Glutamatergic neuron (in vitro differentiated cells): ENCODE data around the gene PM20D1. TPM values are rescaled to one million over a fixed set of nuclear protein-coding genes. Genes with fewer than 3 reads are reported as not detected.
"Not testable (repeated sequence)": the region's sequence is repeated elsewhere in the genome, so short reads cannot be mapped to it uniquely, and the experiment has no call there.

ENCODE experiments used
- DNase-seq: peaks from one replicate; pipeline ENCODE4 v3.0.0; 2022
- H3K27ac Mint-ChIP-seq: one replicate; pipeline ENCODE4 v1.8.0; 2020; ENCODE audit warnings: mild to moderate bottlenecking, mixed read lengths, inconsistent platforms; ENCODE audit not compliant: unreplicated experiment
- H3K27me3 Mint-ChIP-seq: one replicate; pipeline ENCODE4 v1.8.0; 2020; ENCODE audit warnings: mild to moderate bottlenecking, moderate library complexity, mixed read lengths, inconsistent platforms; ENCODE audit not compliant: unreplicated experiment
- H3K36me3 Mint-ChIP-seq: one replicate; pipeline ENCODE4 v1.8.0; 2020; ENCODE audit warnings: mild to moderate bottlenecking, mixed read lengths, inconsistent platforms; ENCODE audit not compliant: unreplicated experiment
- H3K4me1 Mint-ChIP-seq: one replicate; pipeline ENCODE4 v1.8.0; 2020; ENCODE audit warnings: mild to moderate bottlenecking, low read depth, mixed read lengths, inconsistent platforms; ENCODE audit not compliant: unreplicated experiment
- H3K4me3 Mint-ChIP-seq: one replicate; pipeline ENCODE4 v1.8.0; 2020; ENCODE audit warnings: mild to moderate bottlenecking, mixed read lengths, inconsistent platforms; ENCODE audit not compliant: unreplicated experiment
- H3K9me3 Mint-ChIP-seq: one replicate; pipeline ENCODE4 v1.8.0; 2020; ENCODE audit warnings: mild to moderate bottlenecking, moderate library complexity, mixed read lengths, inconsistent platforms; ENCODE audit not compliant: unreplicated experiment
- total RNA-seq: library from RNA; stranded (reverse); fragmentation: NEBNext Ultra II Directional; extraction: Animal tissue kit (Norgen Biotek cat#: 25700); gene quantifications from one replicate; pipeline ENCODE4 v1.2.1, GENCODE V29; 2021; ENCODE audit not compliant: unreplicated experiment
- TF ChIP-seq, protein P1 (sequence below): fragments of 200-600 bp; sonication (generic); IDR thresholded peaks from one replicate; pipeline ENCODE4 v1.5.0; 2021; ENCODE audit not compliant: partially characterized antibody, unreplicated experiment

The PM20D1 gene
- total RNA-seq, 1 donor from 2014 or later, result not detected

GRCh38 chr1:205824180-205824579, 25.8 kb downstream of the PM20D1 start:
- Mint-ChIP-seq H3K27ac (no peak overlapping the region), H3K36me3 (peaks cover 7% of the 10 kb centered on the region), H3K9me3 (no peaks in the 10 kb centered on the region), H3K27me3 (peaks cover 5% of the 10 kb centered on the region), H3K4me1 (peaks cover 6% of the 10 kb centered on the region), H3K4me3 (no peak overlapping the region)
- TF ChIP-seq, protein P1, sequence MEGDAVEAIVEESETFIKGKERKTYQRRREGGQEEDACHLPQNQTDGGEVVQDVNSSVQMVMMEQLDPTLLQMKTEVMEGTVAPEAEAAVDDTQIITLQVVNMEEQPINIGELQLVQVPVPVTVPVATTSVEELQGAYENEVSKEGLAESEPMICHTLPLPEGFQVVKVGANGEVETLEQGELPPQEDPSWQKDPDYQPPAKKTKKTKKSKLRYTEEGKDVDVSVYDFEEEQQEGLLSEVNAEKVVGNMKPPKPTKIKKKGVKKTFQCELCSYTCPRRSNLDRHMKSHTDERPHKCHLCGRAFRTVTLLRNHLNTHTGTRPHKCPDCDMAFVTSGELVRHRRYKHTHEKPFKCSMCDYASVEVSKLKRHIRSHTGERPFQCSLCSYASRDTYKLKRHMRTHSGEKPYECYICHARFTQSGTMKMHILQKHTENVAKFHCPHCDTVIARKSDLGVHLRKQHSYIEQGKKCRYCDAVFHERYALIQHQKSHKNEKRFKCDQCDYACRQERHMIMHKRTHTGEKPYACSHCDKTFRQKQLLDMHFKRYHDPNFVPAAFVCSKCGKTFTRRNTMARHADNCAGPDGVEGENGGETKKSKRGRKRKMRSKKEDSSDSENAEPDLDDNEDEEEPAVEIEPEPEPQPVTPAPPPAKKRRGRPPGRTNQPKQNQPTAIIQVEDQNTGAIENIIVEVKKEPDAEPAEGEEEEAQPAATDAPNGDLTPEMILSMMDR, result no peak
- DNase-seq, result no peak

- H3K27me3 Mint-ChIP-seq, H3K4me1 Mint-ChIP-seq, H3K9me3 Mint-ChIP-seq, DNase-seq, H3K36me3 Mint-ChIP-seq, H3K4me3 Mint-ChIP-seq, H3K27ac Mint-ChIP-seq: not testable (repeated sequence)
Measured at GRCh38 chr1:205823260-205823659, 26.7 kb downstream of the PM20D1 start.

DNA sequence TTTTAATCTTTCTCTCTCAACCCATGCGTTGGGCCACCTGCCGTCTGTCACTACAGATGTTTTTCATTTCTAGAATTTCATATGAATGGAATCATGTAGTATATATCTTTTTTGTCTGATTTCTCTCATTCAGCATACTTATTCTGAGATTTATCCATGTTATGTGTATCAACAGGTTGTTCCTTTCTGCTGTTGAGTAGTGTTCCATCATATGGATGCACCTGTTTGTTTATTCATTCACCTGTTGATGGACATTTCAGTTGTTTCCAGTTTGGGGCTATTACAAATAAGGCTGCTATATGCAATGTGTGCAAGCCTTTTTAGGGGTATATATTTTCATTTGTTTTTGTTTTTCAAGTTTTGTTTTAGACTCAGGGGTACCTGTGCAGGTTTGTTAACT, 27.5 kb downstream of the PM20D1 start:
- H3K36me3 Mint-ChIP-seq, result peaks cover 7% of the 10 kb centered on the region
- H3K9me3 Mint-ChIP-seq, result no peaks in the 10 kb centered on the region
- no peak overlapping the region for H3K27ac Mint-ChIP-seq
- H3K4me3 Mint-ChIP-seq, result no peak overlapping the region
- peaks cover 5% of the 10 kb centered on the region for H3K27me3 Mint-ChIP-seq
- DNase-seq, result no peak
- peaks cover 4% of the 10 kb centered on the region for H3K4me1 Mint-ChIP-seq
- TF ChIP-seq, protein P1, result no peak

DNA sequence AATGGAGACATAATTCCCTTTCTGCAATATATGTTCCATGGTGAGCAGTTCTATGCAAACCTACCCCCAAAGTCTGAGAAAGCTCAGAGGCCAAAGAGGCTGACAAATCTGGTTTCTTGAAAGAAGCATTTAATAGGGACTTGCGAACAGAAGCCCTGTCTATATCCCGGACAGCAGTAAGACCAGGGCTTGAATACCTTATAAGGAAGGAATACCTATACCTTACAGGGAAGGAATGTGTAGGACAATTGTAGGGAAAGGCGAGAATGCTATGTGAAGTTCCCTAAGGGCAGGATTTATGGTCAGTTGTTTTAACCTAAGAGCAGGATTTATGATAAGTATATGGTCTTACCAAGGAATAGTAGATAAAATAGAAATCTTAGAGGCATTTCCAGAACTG, 31.9 kb downstream of the PM20D1 start:
- no peak overlapping the region for H3K27ac Mint-ChIP-seq
- peaks cover 18% of the 10 kb centered on the region for H3K27me3 Mint-ChIP-seq
- no peak overlapping the region for H3K4me3 Mint-ChIP-seq
- DNase-seq, result no peak
- no peaks in the 10 kb centered on the region for H3K4me1 Mint-ChIP-seq
- H3K36me3 Mint-ChIP-seq, result no peaks in the 10 kb centered on the region
- no peaks in the 10 kb centered on the region for H3K9me3 Mint-ChIP-seq
- TF ChIP-seq, protein P1, result no peak

GRCh38 chr1:205817364-205817763, 32.6 kb downstream of the PM20D1 start:
- peaks cover 19% of the 10 kb centered on the region for H3K27me3 Mint-ChIP-seq
- H3K27ac Mint-ChIP-seq, result no peak overlapping the region
- H3K36me3 Mint-ChIP-seq, result no peaks in the 10 kb centered on the region
- H3K9me3 Mint-ChIP-seq, result no peaks in the 10 kb centered on the region
- TF ChIP-seq, protein P1, result no peak
- no peak overlapping the region for H3K4me3 Mint-ChIP-seq
- no peak for DNase-seq
- no peaks in the 10 kb centered on the region for H3K4me1 Mint-ChIP-seq

GRCh38 chr1:205813755-205814058, 36.2 kb downstream of the PM20D1 start:
- Mint-ChIP-seq H3K4me1 (peaks cover 4% of the 10 kb centered on the region), H3K4me3 (peak overlapping the region; percentile 90), H3K36me3 (no peaks in the 10 kb centered on the region)

More at GRCh38 chr1:205813755-205814058, 36.2 kb downstream of the PM20D1 start:
- Mint-ChIP-seq H3K9me3 (no peaks in the 10 kb centered on the region), H3K27ac (no peak overlapping the region), H3K27me3 (peaks cover 17% of the 10 kb centered on the region)
- TF ChIP-seq, protein P1, result no peak
- DNase-seq, result no peak
